SK-N-SH (cell line): ENCODE results near the gene PIPOX. TPM values are rescaled to one million over a fixed set of nuclear protein-coding genes. Genes with fewer than 3 reads are reported as not detected.

Experiments used
- CTCF ChIA-PET: fragments of 300-600, 350-600 bp; formaldehyde crosslinking; extraction: SDS; loops from one replicate; lab custom pipeline; 2021; lab: Yijun Ruan, JAX
- POLR2A ChIA-PET: fragments of 350-600 bp; sonication (Branson Sonifier 250); formaldehyde crosslinking; extraction: SDS; loops from one replicate; lab custom pipeline; 2020; ENCODE audit warnings: antibody characterized with exemption, inconsistent platforms; lab: Yijun Ruan, JAX
- DNase-seq: peaks from one replicate; pipeline ENCODE4 v3.0.0; 2012
- H2AFZ ChIP-seq: fragments of 200-600 bp; sonication (generic); 2 replicates; pipeline ENCODE4 v1.8.1; 2016; ENCODE audit warnings: antibody characterized with exemption, mild to moderate bottlenecking, low read depth
- H3F3A ChIP-seq: fragments of 200-600 bp; sonication (generic); replicated peaks from 2 replicates; pipeline ENCODE3; 2016; ENCODE audit warnings: antibody characterized with exemption, mild to moderate bottlenecking; ENCODE audit not compliant: insufficient read depth
- H3K27ac ChIP-seq, 2 experiments: fragments of 200-500 bp in 1 of 2; fragments of 200-600 bp in 1 of 2; sonication (Bioruptor generic) in 1 of 2; sonication (generic), shearing (Covaris generic) in 1 of 2; 2 replicates each; pipeline versions ENCODE4 v1.5.1 to v1.6.1; 2014 to 2016; ENCODE audit warnings: low read depth in 2 of 2, inconsistent platforms in 1 of 2, low read length in 1 of 2, mild to moderate bottlenecking in 1 of 2, mixed read lengths in 1 of 2
- H3K27me3 ChIP-seq: fragments of 200-600 bp; sonication (generic), shearing (Covaris generic); 2 replicates; pipeline ENCODE4 v1.6.1; 2016; ENCODE audit warnings: mixed run types; ENCODE audit not compliant: insufficient read depth
- H3K36me3 ChIP-seq, 2 experiments: fragments of 200-500 bp in 1 of 2; fragments of 200-600 bp in 1 of 2; sonication (Bioruptor generic) in 1 of 2; sonication (generic) in 1 of 2; replicated peaks in 1 of 2; 2 replicates each; pipeline versions ENCODE3 to v1.5.1; 2014 to 2016; ENCODE audit warnings: low read length in 1 of 2, mild to moderate bottlenecking in 1 of 2; ENCODE audit not compliant: insufficient read depth in 2 of 2, control insufficient read depth in 1 of 2
- H3K4me1 ChIP-seq, 2 experiments: fragments of 200-500 bp in 1 of 2; fragments of 200-600 bp in 1 of 2; sonication (Bioruptor generic) in 1 of 2; sonication (generic), shearing (Covaris generic) in 1 of 2; 2 replicates each; pipeline versions ENCODE4 v1.5.1 to v1.6.1; 2014 to 2016; ENCODE audit warnings: low read depth in 1 of 2, low read length in 1 of 2, mixed run types in 1 of 2; ENCODE audit not compliant: insufficient read depth in 2 of 2, control insufficient read depth in 1 of 2
- H3K4me2 ChIP-seq: fragments of 200-600 bp; sonication (generic), shearing (Covaris generic); 2 replicates; pipeline ENCODE4 v1.6.1; 2017; ENCODE audit warnings: mixed run types
- H3K4me3 ChIP-seq, 2 experiments: fragments of 200-500 bp in 1 of 2; fragments of 200-600 bp in 1 of 2; sonication (Bioruptor generic) in 1 of 2; sonication (generic), shearing (Covaris generic) in 1 of 2; 2 replicates each; pipeline versions ENCODE4 v1.5.1 to v1.8.1; 2014 to 2016; ENCODE audit warnings: low read depth in 2 of 2, inconsistent platforms in 1 of 2, low read length in 1 of 2, mild to moderate bottlenecking in 1 of 2, mixed read lengths in 1 of 2, moderate library complexity in 1 of 2
- H3K79me2 ChIP-seq: fragments of 200-600 bp; sonication (generic); 2 replicates; pipeline ENCODE4 v1.8.1; 2017; ENCODE audit warnings: mild to moderate bottlenecking; ENCODE audit not compliant: insufficient read depth
- H3K9ac ChIP-seq: fragments of 200-600 bp; sonication (generic); 2 replicates; pipeline ENCODE4 v1.6.1; 2017; ENCODE audit warnings: mixed run types
- H3K9me2 ChIP-seq: fragments of 200-600 bp; sonication (generic); 2 replicates; pipeline ENCODE4 v1.6.1; 2017; ENCODE audit warnings: mixed run types
- H3K9me3 ChIP-seq: fragments of 200-600 bp; sonication (generic); 2 replicates; pipeline ENCODE4 v1.6.1; 2017; ENCODE audit warnings: mixed run types, mild to moderate bottlenecking, moderate library complexity
- H4K20me1 ChIP-seq: fragments of 200-600 bp; sonication (generic); 2 replicates; pipeline ENCODE4 v1.6.1; 2017; ENCODE audit warnings: mild to moderate bottlenecking, mixed run types; ENCODE audit not compliant: insufficient read depth
- CHD2 ChIP-seq: fragments of 150-350 bp; IDR thresholded peaks from 2 replicates; pipeline ENCODE4 v1.6.1; 2018; ENCODE audit warnings: low read length; ENCODE audit not compliant: partially characterized antibody
- EP300 ChIP-seq, 2 experiments: IDR thresholded peaks; 2 replicates each; pipeline versions ENCODE4 v1.4.0 to v1.6.1; 2012; ENCODE audit warnings: borderline replicate concordance in 1 of 2, low read depth in 1 of 2, low read length in 1 of 2
- EZH2phosphoT487 ChIP-seq: fragments of 200-600 bp; sonication (generic); IDR thresholded peaks from 2 replicates; pipeline ENCODE4 v1.6.1; 2017; ENCODE audit warnings: low read depth, mixed run types, mild to moderate bottlenecking, antibody characterized with exemption, moderate library complexity, borderline replicate concordance
- FOSL2 ChIP-seq: IDR thresholded peaks from 2 replicates; pipeline ENCODE4 v1.4.0; 2012; ENCODE audit warnings: low read depth, mild to moderate bottlenecking, moderate library complexity, borderline replicate concordance
- NFIC ChIP-seq: IDR thresholded peaks from 2 replicates; pipeline ENCODE4 v1.4.0; 2012; ENCODE audit warnings: borderline replicate concordance
- NRF1 ChIP-seq: IDR thresholded peaks from 2 replicates; pipeline ENCODE4 v1.6.1; 2012; ENCODE audit warnings: low read depth, mild to moderate bottlenecking, low read length
- RCOR1 ChIP-seq: fragments of 150-350 bp; IDR thresholded peaks from 2 replicates; pipeline ENCODE4 v1.6.1; 2017; ENCODE audit warnings: antibody characterized with exemption, low read length
- REST ChIP-seq: IDR thresholded peaks from 2 replicates; pipeline ENCODE4 v1.6.1; 2012; ENCODE audit warnings: mild to moderate bottlenecking, low read depth, low read length, moderate library complexity
- SMC3 ChIP-seq: IDR thresholded peaks from 2 replicates; pipeline ENCODE4 v1.6.1; 2012; ENCODE audit warnings: low read depth, low read length, improper control_type of control experiment
- TAF1 ChIP-seq: IDR thresholded peaks from 2 replicates; pipeline ENCODE4 v1.6.1; 2012; ENCODE audit warnings: low read depth, mild to moderate bottlenecking, low read length, moderate library complexity, borderline replicate concordance
- TCF12 ChIP-seq: IDR thresholded peaks from 2 replicates; pipeline ENCODE4 v1.4.0; 2012
- WGBS: methylation state at CpG from one replicate; pipeline ENCODE4 v1.1.6; 2017; ENCODE audit warnings: low lambda C conversion rate; 5-methylcytosine and 5-hydroxymethylcytosine counted together
- polyA plus RNA-seq, 3 experiments: library from polyadenylated mRNA; depleted of rRNA; stranded (reverse); fragments of >200 nt; gene quantifications; 2 replicates each; pipeline ENCODE4 v1.2.3, GENCODE V29; 2012

The PIPOX gene
- polyA plus RNA-seq, 1 of the 3 experiments (the other 2 are of a cell fraction): 0.31 TPM

- DNase-seq: no peak
- WGBS: 90% methylated on average over 14 of the region's 14 CpGs
- CTCF ChIA-PET: interaction anchor here (1.1 to 2.8 kb wide), 5 partner anchors 9 to 128 kb away, joined by 3 to 13 read pairs (median 8); no protein-coding TSS in a partner anchor
Observed at GRCh38 chr17:29080965-29081364, 38.0 kb downstream of the PIPOX start.

GRCh38 chr17:29084541-29085146 lies 41.7 kb downstream of the PIPOX start:
- Histone ChIP-seq H3K27ac (peak overlapping the region in 1 of 2 experiments; percentile 89; a peak in 2 of 4 replicates), H3K36me3 (peaks cover 0 to 21% of the 10 kb centered on the region in 2 experiments), H3K9me2 (no peaks in the 10 kb centered on the region), H2AFZ (no peak overlapping the region), H4K20me1 (no peaks in the 10 kb centered on the region), H3K9me3 (no peaks in the 10 kb centered on the region), H3F3A (no peaks in the 10 kb centered on the region), H3K79me2 (no peaks in the 10 kb centered on the region), H3K4me1 (peaks cover 0 to 17% of the 10 kb centered on the region in 2 experiments; a peak in 2 of 4 replicates), H3K27me3 (no peaks in the 10 kb centered on the region), H3K4me3 (no peak overlapping the region), H3K4me2 (no peak overlapping the region), H3K9ac (no peak overlapping the region)
- WGBS: 72% methylated on average over 20 of the region's 21 CpGs
- CTCF ChIA-PET: interaction anchor here (0.6 to 3.9 kb wide), 12 partner anchors 28 to 358 kb away, joined by 3 to 31 read pairs (median 4); partner anchors contain the start of gene PHF12
- POLR2A ChIA-PET: interaction anchor here (0.6 to 1.4 kb wide), 4 partner anchors 13 to 24 kb away, joined by 3 to 4 read pairs (median 3); no protein-coding TSS in a partner anchor
- DNase-seq: peak; percentile 90
- no peak for TF ChIP-seq EZH2phosphoT487
- no peak for TF ChIP-seq SMC3
- TF ChIP-seq EP300 (IDR thresholded peaks at IDR 0.05; ENCODE audit: borderline replicate concordance in 1 of 2, low read depth in 1 of 2, low read length in 1 of 2): peak in 1 of 2 experiments; percentile 51; a peak in 1 of 4 replicates
- TF ChIP-seq REST: no peak
- TF ChIP-seq FOSL2: no peak
- TF ChIP-seq NRF1: no peak
- TF ChIP-seq CHD2: peak; percentile 71
- TF ChIP-seq TCF12: no peak
- no peak for TF ChIP-seq RCOR1
- TF ChIP-seq NFIC: no peak
- TF ChIP-seq TAF1: no peak

More at GRCh38 chr17:29080965-29081364, 38.0 kb downstream of the PIPOX start:
- Histone ChIP-seq H3K27me3 (no peaks in the 10 kb centered on the region), H3F3A (no peaks in the 10 kb centered on the region), H3K9me3 (no peaks in the 10 kb centered on the region), H3K79me2 (no peaks in the 10 kb centered on the region), H3K27ac (no peak overlapping the region), H3K4me2 (no peak overlapping the region), H3K4me3 (no peak overlapping the region), H3K9me2 (no peaks in the 10 kb centered on the region), H3K36me3 (peaks cover 0 to 12% of the 10 kb centered on the region in 2 experiments), H2AFZ (no peak overlapping the region), H4K20me1 (no peaks in the 10 kb centered on the region), H3K9ac (no peak overlapping the region), H3K4me1 (peaks cover 12 to 17% of the 10 kb centered on the region in 2 experiments; a peak in 2 of 4 replicates)
- TF ChIP-seq REST: no peak
- POLR2A ChIA-PET: no interaction called here
